ENCODE measurements around the gene RAB42. TPM values are rescaled to one million over a fixed set of nuclear protein-coding genes. Genes with fewer than 3 reads are reported as not detected.

RAB42 gene
- total and polyA plus RNA-seq, 10 of the 15 experiments (the other 5 are each of a cell fraction or from before 2014, with no cell fraction given): 0.16 to 4.5 (median 0.49) TPM

- TF ChIP-seq, protein P1, sequence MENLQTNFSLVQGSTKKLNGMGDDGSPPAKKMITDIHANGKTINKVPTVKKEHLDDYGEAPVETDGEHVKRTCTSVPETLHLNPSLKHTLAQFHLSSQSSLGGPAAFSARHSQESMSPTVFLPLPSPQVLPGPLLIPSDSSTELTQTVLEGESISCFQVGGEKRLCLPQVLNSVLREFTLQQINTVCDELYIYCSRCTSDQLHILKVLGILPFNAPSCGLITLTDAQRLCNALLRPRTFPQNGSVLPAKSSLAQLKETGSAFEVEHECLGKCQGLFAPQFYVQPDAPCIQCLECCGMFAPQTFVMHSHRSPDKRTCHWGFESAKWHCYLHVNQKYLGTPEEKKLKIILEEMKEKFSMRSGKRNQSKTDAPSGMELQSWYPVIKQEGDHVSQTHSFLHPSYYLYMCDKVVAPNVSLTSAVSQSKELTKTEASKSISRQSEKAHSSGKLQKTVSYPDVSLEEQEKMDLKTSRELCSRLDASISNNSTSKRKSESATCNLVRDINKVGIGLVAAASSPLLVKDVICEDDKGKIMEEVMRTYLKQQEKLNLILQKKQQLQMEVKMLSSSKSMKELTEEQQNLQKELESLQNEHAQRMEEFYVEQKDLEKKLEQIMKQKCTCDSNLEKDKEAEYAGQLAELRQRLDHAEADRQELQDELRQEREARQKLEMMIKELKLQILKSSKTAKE (IDR thresholded peaks at IDR 0.05; ENCODE audit: low read depth, poor library complexity, severe bottlenecking): peak; percentile 45
- TF ChIP-seq SUPT20H (IDR thresholded peaks at IDR 0.05; ENCODE audit: borderline replicate concordance, control insufficient read depth, low read depth, low read length) (no peak), IKZF1 (conservative IDR thresholded peaks at IDR 0.05) (peak; percentile 67), MLLT1 (IDR thresholded peaks at IDR 0.05) (peak; percentile 77), ASH2L (IDR thresholded peaks at IDR 0.05; ENCODE audit: borderline replicate concordance, low read depth) (no peak), MTA3 (IDR thresholded peaks at IDR 0.05; ENCODE audit: borderline replicate concordance, low read length) (no peak), MEF2B (IDR thresholded peaks at IDR 0.05; ENCODE audit: partially characterized antibody, poor library complexity, severe bottlenecking) (peak; percentile 47), RELB (IDR thresholded peaks at IDR 0.05; ENCODE audit: low read depth) (peak; percentile 66), PAX8 (IDR thresholded peaks at IDR 0.05) (no peak), ETV6 (conservative IDR thresholded peaks at IDR 0.05 in 1 of 2, IDR thresholded peaks at IDR 0.05 in 1 of 2; ENCODE audit: borderline replicate concordance in 1 of 2, low read depth in 1 of 2) (no peak), NBN (IDR thresholded peaks at IDR 0.05) (peak; percentile 59), RELA (IDR thresholded peaks at IDR 0.05; ENCODE audit: borderline replicate concordance, partially characterized antibody) (peak; percentile 71)
Measured at GRCh38 chr1:28602536-28603439, 10.7 kb downstream of the RAB42 start (continued).

All from GM12878 (cell line).